ENCODE data around the gene PPP1R36.
"Not testable (repeated sequence)": the region's sequence is repeated elsewhere in the genome, so short reads cannot be mapped to it uniquely, and the experiment has no call there.

PPP1R36 gene

DNA sequence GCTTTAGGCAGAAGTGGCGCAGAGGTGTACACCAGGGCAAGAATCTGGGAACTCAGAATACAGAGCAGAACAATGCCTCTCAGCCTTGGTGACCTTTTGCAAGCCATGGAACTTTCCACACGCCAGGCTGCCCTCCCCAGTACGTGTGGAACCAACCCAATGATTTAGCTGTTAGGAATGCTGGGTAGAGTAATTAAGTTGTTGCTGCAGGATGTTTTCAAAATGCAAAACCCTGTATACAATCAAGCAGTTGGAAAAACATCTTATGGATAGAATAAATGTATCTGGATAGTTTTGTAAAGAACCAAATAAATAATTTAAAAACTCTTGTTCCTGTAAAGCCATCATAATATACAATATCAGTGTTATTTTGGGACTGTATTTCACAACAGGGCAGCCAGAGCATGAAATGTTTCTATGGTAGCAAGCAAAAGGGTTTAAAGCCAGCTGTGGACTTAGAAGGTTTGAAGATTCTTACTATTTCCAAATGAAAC is 19.4 kb downstream of the PPP1R36 start:
- Histone ChIP-seq H4K5ac (ENCODE audit: low read length) (no peak overlapping the region), H3K9ac (ENCODE audit: low read length) (no peak overlapping the region), H3K4me3 (ENCODE audit: low read length) (no peak overlapping the region), H3K79me2 (ENCODE audit: control insufficient read depth, insufficient read depth, low read length) (no peaks in the 10 kb centered on the region), H3K79me1 (ENCODE audit: low read length) (no peaks in the 10 kb centered on the region), H3K18ac (ENCODE audit: low read length) (no peak overlapping the region), H2BK15ac (replicated peaks; ENCODE audit: low read depth) (no peak overlapping the region), H2AK5ac (ENCODE audit: low read length) (no peak overlapping the region), H3K23ac (ENCODE audit: low read length) (no peak overlapping the region), H4K8ac (ENCODE audit: low read depth, low read length) (no peak overlapping the region), H3K56ac (ENCODE audit: low read length) (no peak overlapping the region), H3K4me2 (ENCODE audit: low read length) (no peak overlapping the region), H2BK5ac (ENCODE audit: low read length) (no peak overlapping the region), H3K36me3 (ENCODE audit: control insufficient read depth, insufficient read depth, low read length) (no peaks in the 10 kb centered on the region), H3K27me3 (ENCODE audit: insufficient read depth, low read length, poor library complexity) (no peaks in the 10 kb centered on the region), H3K27ac (ENCODE audit: low read depth, low read length) (no peak overlapping the region), H2BK120ac (ENCODE audit: low read depth, low read length) (no peak overlapping the region), H3K4me1 (ENCODE audit: control insufficient read depth, low read depth, low read length) (peaks cover 3% of the 10 kb centered on the region), H3K4ac (ENCODE audit: low read depth, low read length) (no peak overlapping the region)
- no CpG with 5 or more reads among the region's 3 CpGs for WGBS (ENCODE audit: extremely low coverage, insufficient coverage, low lambda C conversion rate)
- peak; percentile 84 for DNase-seq

GRCh38 chr14:64569646-64570045 is 19.9 kb downstream of the PPP1R36 start:
- not testable (repeated sequence) for H3K9ac ChIP-seq (ENCODE audit: low read length); H2BK120ac ChIP-seq (ENCODE audit: low read depth, low read length); H3K56ac ChIP-seq (ENCODE audit: low read length); H2BK15ac ChIP-seq (replicated peaks; ENCODE audit: low read depth); H3K4me2 ChIP-seq (ENCODE audit: low read length); H2BK5ac ChIP-seq (ENCODE audit: low read length); H3K36me3 ChIP-seq (ENCODE audit: control insufficient read depth, insufficient read depth, low read length); H3K4me1 ChIP-seq (ENCODE audit: control insufficient read depth, low read depth, low read length); H3K4me3 ChIP-seq (ENCODE audit: low read length); H3K23ac ChIP-seq (ENCODE audit: low read length); H2AK5ac ChIP-seq (ENCODE audit: low read length); H3K79me1 ChIP-seq (ENCODE audit: low read length); H3K4ac ChIP-seq (ENCODE audit: low read depth, low read length); DNase-seq; H4K5ac ChIP-seq (ENCODE audit: low read length); H3K18ac ChIP-seq (ENCODE audit: low read length); H3K27ac ChIP-seq (ENCODE audit: low read depth, low read length); H4K8ac ChIP-seq (ENCODE audit: low read depth, low read length); H3K27me3 ChIP-seq (ENCODE audit: insufficient read depth, low read length, poor library complexity); H3K79me2 ChIP-seq (ENCODE audit: control insufficient read depth, insufficient read depth, low read length)
- WGBS (ENCODE audit: extremely low coverage, insufficient coverage, low lambda C conversion rate): no CpG with 5 or more reads among the region's 7 CpGs

- Histone ChIP-seq H2AK5ac (ENCODE audit: low read length) (no peak overlapping the region), H3K9ac (ENCODE audit: low read length) (no peak overlapping the region), H3K56ac (ENCODE audit: low read length) (no peak overlapping the region), H3K4ac (ENCODE audit: low read depth, low read length) (no peak overlapping the region), H3K18ac (ENCODE audit: low read length) (no peak overlapping the region), H4K8ac (ENCODE audit: low read depth, low read length) (no peak overlapping the region), H4K5ac (ENCODE audit: low read length) (no peak overlapping the region), H3K36me3 (ENCODE audit: control insufficient read depth, insufficient read depth, low read length) (no peaks in the 10 kb centered on the region), H3K79me2 (ENCODE audit: control insufficient read depth, insufficient read depth, low read length) (no peaks in the 10 kb centered on the region), H2BK15ac (replicated peaks; ENCODE audit: low read depth) (no peak overlapping the region), H3K79me1 (ENCODE audit: low read length) (no peaks in the 10 kb centered on the region), H3K4me3 (ENCODE audit: low read length) (no peak overlapping the region), H3K23ac (ENCODE audit: low read length) (no peak overlapping the region), H3K27ac (ENCODE audit: low read depth, low read length) (no peak overlapping the region), H3K4me1 (ENCODE audit: control insufficient read depth, low read depth, low read length) (peaks cover 3% of the 10 kb centered on the region), H3K27me3 (ENCODE audit: insufficient read depth, low read length, poor library complexity) (no peaks in the 10 kb centered on the region), H2BK5ac (ENCODE audit: low read length) (no peak overlapping the region), H3K4me2 (ENCODE audit: low read length) (no peak overlapping the region), H2BK120ac (ENCODE audit: low read depth, low read length) (no peak overlapping the region)
- DNase-seq: no peak
Measured at GRCh38 chr14:64572386-64573104, 22.8 kb downstream of the PPP1R36 start.

- H3K18ac ChIP-seq (ENCODE audit: low read length): no peak overlapping the region
- no peak overlapping the region for H4K5ac ChIP-seq (ENCODE audit: low read length)
- WGBS (ENCODE audit: extremely low coverage, insufficient coverage, low lambda C conversion rate): no CpG with 5 or more reads among the region's 3 CpGs
- H2BK15ac ChIP-seq (replicated peaks; ENCODE audit: low read depth): no peak overlapping the region
- H3K27me3 ChIP-seq (ENCODE audit: insufficient read depth, low read length, poor library complexity): no peaks in the 10 kb centered on the region
- peak; percentile 17 for DNase-seq
- H3K4me1 ChIP-seq (ENCODE audit: control insufficient read depth, low read depth, low read length): peaks cover 3% of the 10 kb centered on the region
- H3K23ac ChIP-seq (ENCODE audit: low read length): no peak overlapping the region
- H3K27ac ChIP-seq (ENCODE audit: low read depth, low read length): no peak overlapping the region
- no peak overlapping the region for H2BK120ac ChIP-seq (ENCODE audit: low read depth, low read length)
- no peaks in the 10 kb centered on the region for H3K79me1 ChIP-seq (ENCODE audit: low read length)
- no peaks in the 10 kb centered on the region for H3K36me3 ChIP-seq (ENCODE audit: control insufficient read depth, insufficient read depth, low read length)
- H3K9ac ChIP-seq (ENCODE audit: low read length): no peak overlapping the region
- no peak overlapping the region for H3K4me3 ChIP-seq (ENCODE audit: low read length)
- H3K4ac ChIP-seq (ENCODE audit: low read depth, low read length): no peak overlapping the region
- no peak overlapping the region for H2AK5ac ChIP-seq (ENCODE audit: low read length)
- H3K4me2 ChIP-seq (ENCODE audit: low read length): no peak overlapping the region
- H2BK5ac ChIP-seq (ENCODE audit: low read length): no peak overlapping the region
- no peaks in the 10 kb centered on the region for H3K79me2 ChIP-seq (ENCODE audit: control insufficient read depth, insufficient read depth, low read length)
- peak overlapping the region; percentile 44 for H3K56ac ChIP-seq (ENCODE audit: low read length)
- no peak overlapping the region for H4K8ac ChIP-seq (ENCODE audit: low read depth, low read length)
Measured at GRCh38 chr14:64573109-64573508, 23.3 kb downstream of the PPP1R36 start.

DNA sequence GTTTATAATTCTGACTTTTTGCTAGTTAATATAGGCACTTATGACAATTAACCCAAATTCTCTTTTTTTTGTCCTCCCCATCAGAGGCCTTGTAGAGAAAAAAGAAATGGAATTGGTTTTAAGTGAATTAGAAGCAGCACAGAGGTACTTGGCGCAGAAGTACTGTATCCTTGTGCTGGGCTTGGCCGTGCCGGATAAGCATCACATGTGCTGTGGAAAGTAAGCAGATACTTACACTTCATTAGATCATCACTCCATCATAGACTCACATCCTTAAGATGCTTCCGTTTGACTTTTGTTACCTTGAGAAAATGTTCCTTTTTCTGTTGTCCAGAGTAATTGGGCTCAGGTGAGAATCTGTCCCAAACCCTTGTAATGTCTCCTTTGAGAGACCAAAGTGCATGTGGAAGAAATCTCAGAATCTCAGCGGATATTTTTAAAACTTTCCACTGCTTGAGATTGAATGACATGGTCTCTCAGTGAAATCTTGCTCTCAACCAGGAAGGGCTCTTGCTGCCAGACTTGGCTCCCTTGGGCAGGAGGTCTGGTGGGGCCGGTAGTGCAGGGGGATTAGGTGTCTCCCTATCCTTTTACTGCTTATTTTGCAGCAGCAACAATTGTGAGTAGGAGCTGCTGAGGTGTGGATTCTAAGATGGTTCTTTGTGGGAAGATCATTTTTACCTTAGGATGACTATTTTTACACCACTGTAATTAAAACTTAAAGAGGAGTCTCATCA is 24.8 kb downstream of the PPP1R36 start:
- H3K27ac ChIP-seq (ENCODE audit: low read depth, low read length): no peak overlapping the region
- WGBS (ENCODE audit: extremely low coverage, insufficient coverage, low lambda C conversion rate): no CpG with 5 or more reads among the region's 6 CpGs
- DNase-seq: no peak

More for the DNA sequence above, 24.8 kb downstream of the PPP1R36 start:
- H3K4me2 ChIP-seq (ENCODE audit: low read length): no peak overlapping the region
- no peak overlapping the region for H4K8ac ChIP-seq (ENCODE audit: low read depth, low read length)
- no peak overlapping the region for H3K18ac ChIP-seq (ENCODE audit: low read length)
- H2BK15ac ChIP-seq (replicated peaks; ENCODE audit: low read depth): no peak overlapping the region
- H3K4me1 ChIP-seq (ENCODE audit: control insufficient read depth, low read depth, low read length): peaks cover 3% of the 10 kb centered on the region
- H2BK5ac ChIP-seq (ENCODE audit: low read length): no peak overlapping the region
- no peaks in the 10 kb centered on the region for H3K36me3 ChIP-seq (ENCODE audit: control insufficient read depth, insufficient read depth, low read length)
- no peak overlapping the region for H3K4me3 ChIP-seq (ENCODE audit: low read length)
- no peaks in the 10 kb centered on the region for H3K79me2 ChIP-seq (ENCODE audit: control insufficient read depth, insufficient read depth, low read length)
- H4K5ac ChIP-seq (ENCODE audit: low read length): no peak overlapping the region
- no peak overlapping the region for H2AK5ac ChIP-seq (ENCODE audit: low read length)
- H2BK120ac ChIP-seq (ENCODE audit: low read depth, low read length): no peak overlapping the region
- no peaks in the 10 kb centered on the region for H3K27me3 ChIP-seq (ENCODE audit: insufficient read depth, low read length, poor library complexity)
- H3K9ac ChIP-seq (ENCODE audit: low read length): no peak overlapping the region
- no peak overlapping the region for H3K56ac ChIP-seq (ENCODE audit: low read length)
- no peak overlapping the region for H3K23ac ChIP-seq (ENCODE audit: low read length)
- no peak overlapping the region for H3K4ac ChIP-seq (ENCODE audit: low read depth, low read length)
- no peaks in the 10 kb centered on the region for H3K79me1 ChIP-seq (ENCODE audit: low read length)
